Upper lobe of left lung (tissue), 6 donors: ENCODE measurements around the gene PAPLN. TPM values are rescaled to one million over a fixed set of nuclear protein-coding genes. Genes with fewer than 3 reads are reported as not detected.
A peak's percentile ranks its signal among the peaks of the same experiment; 100 is the strongest.

Experiments
- ATAC-seq, 2 donors: fragments of 200-7000 bp; cut with Tn5 transposase; one replicate each; pipeline ENCODE4 v1.9.1; 2022; ENCODE audit warnings: mild to moderate bottlenecking in 2 of 2, moderate library complexity in 2 of 2; ENCODE audit not compliant: low FRiP score in 2 of 2
- DNase-seq, 2 donors: peaks; one replicate each; pipeline ENCODE4 v3.0.0-alpha.2; 2019 to 2020
- H3K27ac ChIP-seq, 4 donors: fragments of 200-600 bp; sonication (generic); one replicate each; pipeline ENCODE4 v1.5.1; 2016 to 2019
- H3K27me3 ChIP-seq, 4 donors: fragments of 200-600 bp; sonication (generic); one replicate each; pipeline ENCODE4 v1.5.1; 2017 to 2019
- H3K36me3 ChIP-seq, 4 donors: fragments of 200-600 bp; sonication (generic); one replicate each; pipeline ENCODE4 v1.5.1; 2016 to 2019
- H3K4me1 ChIP-seq, 4 donors: fragments of 200-600 bp; sonication (generic); one replicate each; pipeline ENCODE4 v1.5.1; 2018 to 2019
- H3K4me3 ChIP-seq, 4 donors: fragments of 200-600 bp; sonication (generic); one replicate each; pipeline ENCODE4 v1.5.1; 2017 to 2019; ENCODE audit warnings: mild to moderate bottlenecking in 2 of 4, moderate library complexity in 1 of 4
- H3K9me3 ChIP-seq, 4 donors: fragments of 200-600 bp; sonication (generic); one replicate each; pipeline ENCODE4 v1.5.1; 2018 to 2019
- CTCF ChIP-seq, 6 experiments: fragments of 450-650 bp in 4 of 6; fragments of 200-600 bp in 2 of 6; sonication (generic) in 2 of 6; IDR thresholded peaks; one replicate each; pipeline ENCODE4 v1.5.1; 2016 to 2019; ENCODE audit warnings: antibody characterized with exemption in 6 of 6
- EP300 ChIP-seq, 4 donors: sonication (generic); formaldehyde crosslinking; IDR thresholded peaks; one replicate each; pipeline ENCODE4 v1.5.1; 2017; ENCODE audit warnings: antibody characterized with exemption in 4 of 4, control low read depth in 2 of 4
- POLR2A ChIP-seq, 4 donors: fragments of 450-650 bp; IDR thresholded peaks; one replicate each; pipeline ENCODE4 v1.5.1; 2016 to 2017; ENCODE audit warnings: antibody characterized with exemption in 4 of 4, mild to moderate bottlenecking in 2 of 4
- POLR2AphosphoS5 ChIP-seq, 2 donors: sonication (generic); formaldehyde crosslinking; IDR thresholded peaks; one replicate each; pipeline ENCODE4 v1.5.1; 2017; ENCODE audit warnings: antibody characterized with exemption in 2 of 2
- WGBS, 2 donors: methylation state at CpG; one replicate each; pipeline ENCODE4 v1.1.5; 2017 to 2018; 5-methylcytosine and 5-hydroxymethylcytosine counted together
- total RNA-seq, 6 donors: library from RNA; depleted of rRNA in 4 of 6; stranded (reverse); fragments of >200 nt in 4 of 6; gene quantifications; one replicate each; pipeline versions ENCODE4 v1.1.0 to v1.2.1, GENCODE V29; 2016 to 2021
- donor health status: DM: no; HTN: no; CAD: no; lungs with moderate emphysema.
- donor health status: DM: no; HTN: yes; CAD: no; lungs with severe emphysema.

Gene PAPLN
- total RNA-seq, 6 donors from 2014 or later: 10.3 to 62.9 (median 16.5) TPM

GRCh38 chr14:73261520-73262426 is 24.5 kb downstream of the PAPLN start:
- no peak for TF ChIP-seq EP300 (IDR thresholded peaks at IDR 0.05)
- TF ChIP-seq POLR2A (IDR thresholded peaks at IDR 0.05): no peak
- TF ChIP-seq POLR2AphosphoS5 (IDR thresholded peaks at IDR 0.05): no peak
- no peak for TF ChIP-seq CTCF (IDR thresholded peaks at IDR 0.05)
- no peak overlapping the region for H3K27ac ChIP-seq
- ATAC-seq: no peak
- peak in 1 of 2 donors; percentile 58 for DNase-seq
- no peaks in the 10 kb centered on the region for H3K4me1 ChIP-seq
- 88% methylated on average over 10 to 15 of the region's 15 CpGs for WGBS, 2 donors
- H3K4me3 ChIP-seq: no peak overlapping the region
- H3K27me3 ChIP-seq: no peaks in the 10 kb centered on the region
- H3K36me3 ChIP-seq: no peaks in the 10 kb centered on the region
- H3K9me3 ChIP-seq: no peaks in the 10 kb centered on the region

GRCh38 chr14:73262427-73263183 is 25.3 kb downstream of the PAPLN start:
- Histone ChIP-seq H3K27ac (no peak overlapping the region), H3K4me3 (no peak overlapping the region), H3K9me3 (no peaks in the 10 kb centered on the region), H3K36me3 (no peaks in the 10 kb centered on the region), H3K4me1 (no peaks in the 10 kb centered on the region), H3K27me3 (no peaks in the 10 kb centered on the region)
- TF ChIP-seq EP300 (IDR thresholded peaks at IDR 0.05) (no peak), CTCF (IDR thresholded peaks at IDR 0.05) (no peak), POLR2A (IDR thresholded peaks at IDR 0.05) (no peak)
- 92% methylated on average over 9 to 20 of the region's 20 CpGs for WGBS, 2 donors
- ATAC-seq: no peak
- peak in 1 of 2 donors; percentile 63 for DNase-seq

GRCh38 chr14:73263606-73264005 is 26.3 kb downstream of the PAPLN start:
- Histone ChIP-seq H3K27me3 (no peaks in the 10 kb centered on the region), H3K9me3 (no peaks in the 10 kb centered on the region), H3K4me3 (no peak overlapping the region), H3K36me3 (no peaks in the 10 kb centered on the region), H3K4me1 (no peaks in the 10 kb centered on the region), H3K27ac (no peak overlapping the region)
- ATAC-seq (no peak), DNase-seq (no peak)
- WGBS, 2 donors: 81 to 90% methylated on average over 2 to 6 of the region's 7 CpGs
- TF ChIP-seq EP300 (IDR thresholded peaks at IDR 0.05): no peak
- TF ChIP-seq CTCF (IDR thresholded peaks at IDR 0.05): no peak
- no peak for TF ChIP-seq POLR2AphosphoS5 (IDR thresholded peaks at IDR 0.05)
- TF ChIP-seq POLR2A (IDR thresholded peaks at IDR 0.05): no peak

- Histone ChIP-seq H3K27me3 (no peaks in the 10 kb centered on the region), H3K4me3 (no peak overlapping the region), H3K36me3 (no peaks in the 10 kb centered on the region), H3K4me1 (peaks cover 0 to 1% (median under 1%) of the 10 kb centered on the region in 4 donors), H3K9me3 (no peaks in the 10 kb centered on the region), H3K27ac (no peak overlapping the region)
- no peak for TF ChIP-seq CTCF (IDR thresholded peaks at IDR 0.05)
- no peak for TF ChIP-seq POLR2A (IDR thresholded peaks at IDR 0.05)
- no peak for TF ChIP-seq EP300 (IDR thresholded peaks at IDR 0.05)
- no peak for TF ChIP-seq POLR2AphosphoS5 (IDR thresholded peaks at IDR 0.05)
- DNase-seq: peak in 1 of 2 donors; percentile 76
- 91 to 96% methylated on average over 9 to 21 of the region's 23 CpGs for WGBS, 2 donors
- no peak for ATAC-seq
Measured at GRCh38 chr14:73264080-73264884, 27.0 kb downstream of the PAPLN start.
